ENCODE measurements around the gene YY1AP1.
A peak's percentile ranks its signal among the peaks of the same experiment; 100 is the strongest.
"Not testable (repeated sequence)": the region's sequence is repeated elsewhere in the genome, so short reads cannot be mapped to it uniquely, and the experiment has no call there.

YY1AP1 gene

DNA sequence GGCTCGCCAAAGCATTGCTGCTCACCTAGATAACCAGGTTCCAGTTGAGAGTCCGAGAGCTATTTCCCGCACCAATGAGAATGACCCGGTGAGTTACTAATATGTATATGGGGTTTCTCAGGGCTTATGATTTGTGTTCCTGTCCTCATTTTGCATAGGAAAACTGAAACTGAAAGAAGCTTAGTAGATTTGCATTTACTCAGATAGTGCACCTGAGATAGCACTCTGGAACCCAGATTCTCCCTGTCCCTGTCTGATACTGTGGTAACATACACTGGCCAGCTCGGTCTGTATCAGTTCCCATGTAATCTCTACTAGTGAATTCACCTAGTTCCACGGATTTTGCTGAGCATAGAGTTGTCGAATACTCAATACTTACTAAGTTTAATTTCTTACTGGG is 28.5 kb upstream of the YY1AP1 start:
- TF ChIP-seq, protein P1, sequence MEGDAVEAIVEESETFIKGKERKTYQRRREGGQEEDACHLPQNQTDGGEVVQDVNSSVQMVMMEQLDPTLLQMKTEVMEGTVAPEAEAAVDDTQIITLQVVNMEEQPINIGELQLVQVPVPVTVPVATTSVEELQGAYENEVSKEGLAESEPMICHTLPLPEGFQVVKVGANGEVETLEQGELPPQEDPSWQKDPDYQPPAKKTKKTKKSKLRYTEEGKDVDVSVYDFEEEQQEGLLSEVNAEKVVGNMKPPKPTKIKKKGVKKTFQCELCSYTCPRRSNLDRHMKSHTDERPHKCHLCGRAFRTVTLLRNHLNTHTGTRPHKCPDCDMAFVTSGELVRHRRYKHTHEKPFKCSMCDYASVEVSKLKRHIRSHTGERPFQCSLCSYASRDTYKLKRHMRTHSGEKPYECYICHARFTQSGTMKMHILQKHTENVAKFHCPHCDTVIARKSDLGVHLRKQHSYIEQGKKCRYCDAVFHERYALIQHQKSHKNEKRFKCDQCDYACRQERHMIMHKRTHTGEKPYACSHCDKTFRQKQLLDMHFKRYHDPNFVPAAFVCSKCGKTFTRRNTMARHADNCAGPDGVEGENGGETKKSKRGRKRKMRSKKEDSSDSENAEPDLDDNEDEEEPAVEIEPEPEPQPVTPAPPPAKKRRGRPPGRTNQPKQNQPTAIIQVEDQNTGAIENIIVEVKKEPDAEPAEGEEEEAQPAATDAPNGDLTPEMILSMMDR (IDR thresholded peaks at IDR 0.05): no peak
- peaks cover 0 to 38% (median 14%) of the 10 kb centered on the region in 3 donors for H3K36me3 ChIP-seq
- intact Hi-C loops (cut with DNase I; ENCODE audit: low total_unique reads): loop anchor here (10.0 kb wide), 1 partner anchor 68 kb away; no protein-coding TSS in a partner anchor
- no peak overlapping the region for H3K4me3 ChIP-seq
- H3K9me3 ChIP-seq: no peaks in the 10 kb centered on the region
- H3K27me3 ChIP-seq: no peaks in the 10 kb centered on the region
- H3K4me1 ChIP-seq: no peaks in the 10 kb centered on the region
- no peak overlapping the region for H3K27ac ChIP-seq
- DNase-seq: no peak

DNA sequence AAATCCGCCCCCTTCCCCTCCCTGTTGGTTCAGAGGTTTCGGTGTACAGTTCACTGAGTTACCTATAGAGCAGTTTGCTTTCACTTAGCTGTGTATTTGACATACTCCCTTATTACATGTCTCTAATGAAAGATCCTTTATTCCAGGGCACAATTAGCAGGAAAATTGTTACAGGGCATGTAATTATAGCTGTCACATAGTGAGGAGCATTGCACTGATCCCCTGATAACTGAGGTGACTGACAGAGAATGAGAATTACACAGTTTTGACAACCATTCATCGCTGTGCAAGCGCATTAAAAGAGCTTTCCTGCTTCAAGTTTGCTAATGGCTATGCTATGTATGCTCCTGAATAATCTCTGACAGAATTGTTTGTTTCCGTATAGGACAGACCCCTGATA is 27.2 kb upstream of the YY1AP1 start:
- no peak overlapping the region for H3K4me3 ChIP-seq
- TF ChIP-seq, protein P1 (IDR thresholded peaks at IDR 0.05): no peak
- no peaks in the 10 kb centered on the region for H3K4me1 ChIP-seq
- H3K36me3 ChIP-seq: peaks cover 0 to 31% (median 14%) of the 10 kb centered on the region in 3 donors
- intact Hi-C loops (cut with DNase I; ENCODE audit: low total_unique reads): loop anchor here (10.0 kb wide), 1 partner anchor 69 kb away; no protein-coding TSS in a partner anchor
- no peak overlapping the region for H3K27ac ChIP-seq
- DNase-seq: no peak
- no peaks in the 10 kb centered on the region for H3K27me3 ChIP-seq
- H3K9me3 ChIP-seq: no peaks in the 10 kb centered on the region

DNA sequence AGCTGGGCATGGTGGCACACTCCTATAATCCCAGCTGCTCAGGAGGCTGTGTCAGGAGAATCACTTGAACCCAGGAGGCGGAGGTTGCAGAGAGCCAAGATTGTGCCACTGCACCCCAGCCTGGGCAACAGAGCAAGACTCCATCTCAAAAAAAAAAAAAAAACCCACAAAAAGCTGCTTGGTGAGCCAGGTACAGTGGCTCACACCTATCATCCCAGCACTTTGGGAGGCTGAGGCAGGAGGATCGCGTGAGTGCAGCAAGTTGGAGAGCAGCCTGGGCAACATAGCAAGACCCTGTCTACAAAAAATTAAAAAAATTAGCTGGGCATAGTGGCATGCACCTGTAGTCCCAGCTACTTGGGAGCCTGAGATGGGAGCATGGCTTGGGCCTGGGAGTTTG is 26.5 kb upstream of the YY1AP1 start:
- intact Hi-C loops (cut with DNase I; ENCODE audit: low total_unique reads): loop anchor here (10.0 kb wide), 1 partner anchor 70 kb away; no protein-coding TSS in a partner anchor
- peaks cover 0 to 32% (median 19%) of the 10 kb centered on the region in 3 donors for H3K36me3 ChIP-seq
- not testable (repeated sequence) for H3K27ac ChIP-seq, H3K4me1 ChIP-seq, H3K4me3 ChIP-seq, H3K9me3 ChIP-seq, H3K27me3 ChIP-seq, DNase-seq

DNA sequence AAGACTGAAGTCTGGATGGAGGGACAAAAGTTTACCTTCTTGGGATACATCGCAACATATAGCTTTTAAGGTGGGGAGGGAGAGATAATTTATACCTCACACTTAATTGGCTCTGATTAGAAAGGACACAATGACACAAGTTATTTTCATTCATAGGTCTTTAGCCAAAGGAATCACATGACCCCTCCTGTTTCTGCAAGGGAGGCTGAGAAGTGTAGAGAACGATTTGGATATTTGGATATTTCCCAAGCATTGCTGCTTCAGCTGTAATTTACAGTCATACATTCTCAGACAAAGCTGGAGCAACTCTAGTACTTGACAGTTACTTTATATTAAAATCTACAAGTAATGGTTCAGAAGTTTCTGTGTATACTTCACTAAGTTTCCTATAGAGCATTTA is 24.5 kb upstream of the YY1AP1 start:
- no peaks in the 10 kb centered on the region for H3K9me3 ChIP-seq
- intact Hi-C loops (cut with DNase I; ENCODE audit: low total_unique reads): loop anchor here (10.0 kb wide), 1 partner anchor 72 kb away; no protein-coding TSS in a partner anchor
- H3K4me3 ChIP-seq: no peak overlapping the region
- no peaks in the 10 kb centered on the region for H3K27me3 ChIP-seq
- DNase-seq: no peak
- H3K4me1 ChIP-seq: no peaks in the 10 kb centered on the region
- TF ChIP-seq, protein P1 (IDR thresholded peaks at IDR 0.05): no peak
- peaks cover 4 to 17% (median 11%) of the 10 kb centered on the region in 3 donors for H3K36me3 ChIP-seq
- H3K27ac ChIP-seq: no peak overlapping the region

DNA sequence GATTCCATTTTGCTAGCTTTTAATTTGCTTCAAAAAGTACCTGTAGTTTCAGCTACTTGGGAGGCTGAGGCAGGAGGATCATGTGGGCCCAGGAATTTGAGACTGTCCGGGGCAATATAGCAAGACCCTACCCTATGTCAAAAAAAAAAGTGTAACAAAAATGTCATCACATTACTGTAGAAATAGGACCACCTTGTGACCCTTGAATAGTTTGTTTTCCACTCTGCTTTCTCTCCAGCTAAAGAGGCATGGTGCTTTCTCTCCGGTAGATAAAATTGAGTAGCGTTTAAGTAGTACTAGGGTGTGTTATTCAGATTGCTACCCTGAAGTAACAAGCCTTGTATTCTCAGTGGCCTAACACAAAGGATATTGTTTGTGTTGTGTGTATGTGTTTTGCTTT is 24.1 kb upstream of the YY1AP1 start:
- H3K27ac ChIP-seq, H3K4me3 ChIP-seq, H3K9me3 ChIP-seq, H3K27me3 ChIP-seq, H3K4me1 ChIP-seq: not testable (repeated sequence)
- H3K36me3 ChIP-seq: peaks cover 4 to 17% (median 7%) of the 10 kb centered on the region in 3 donors
- intact Hi-C loops (cut with DNase I; ENCODE audit: low total_unique reads): loop anchor here (10.0 kb wide), 1 partner anchor 72 kb away; no protein-coding TSS in a partner anchor
- DNase-seq: peak in 1 of 2 donors; percentile 34

DNA sequence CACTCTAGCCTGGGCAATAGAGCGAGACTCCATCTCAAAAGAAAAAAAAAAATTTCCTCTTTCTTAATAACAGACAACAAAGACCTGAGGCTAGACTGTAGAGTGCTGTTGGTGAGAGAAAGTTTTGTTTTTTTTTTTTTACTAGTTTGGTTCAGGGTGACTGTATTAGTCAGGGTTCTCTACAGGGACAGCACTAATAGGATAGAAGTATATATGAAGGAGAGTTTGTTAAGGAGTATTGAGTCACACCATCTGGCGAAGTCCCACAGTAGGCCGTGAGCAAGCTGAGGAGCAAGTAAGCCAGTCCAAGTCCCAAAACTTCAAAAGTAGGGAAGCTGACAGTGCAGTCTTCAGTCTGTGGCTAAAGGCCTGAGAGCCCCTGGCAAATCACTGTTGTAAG is 22.9 kb upstream of the YY1AP1 start:
- H3K4me1 ChIP-seq, H3K27me3 ChIP-seq, H3K27ac ChIP-seq, H3K4me3 ChIP-seq, DNase-seq, H3K9me3 ChIP-seq: not testable (repeated sequence)
- H3K36me3 ChIP-seq: peaks cover 4 to 17% (median 6%) of the 10 kb centered on the region in 3 donors
- intact Hi-C loops (cut with DNase I; ENCODE audit: low total_unique reads): loop anchor here (10.0 kb wide), 1 partner anchor 73 kb away; no protein-coding TSS in a partner anchor

DNA sequence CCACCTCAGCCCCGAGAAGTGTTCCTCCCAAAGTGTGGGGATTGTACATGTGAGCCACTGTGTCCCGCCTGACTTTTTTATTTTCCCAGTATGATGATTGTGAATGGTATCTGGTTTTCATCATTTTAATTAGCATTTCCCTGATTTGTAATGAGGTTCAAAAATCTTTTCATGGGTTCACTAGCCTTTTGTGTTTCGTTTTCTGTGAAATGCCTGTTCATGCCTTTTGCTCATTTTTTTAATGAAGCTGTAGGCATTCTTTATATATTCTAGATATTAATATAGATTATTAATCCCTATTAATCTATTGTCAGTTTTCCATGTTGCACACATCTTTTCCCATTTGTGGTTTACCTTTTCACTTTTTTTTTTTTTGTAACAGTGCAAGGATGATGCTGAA is 20.8 kb upstream of the YY1AP1 start:
- Histone ChIP-seq H3K27me3 (no peaks in the 10 kb centered on the region), H3K27ac (no peak overlapping the region), H3K9me3 (no peaks in the 10 kb centered on the region), H3K4me3 (no peak overlapping the region), H3K36me3 (peaks cover 4 to 17% (median 6%) of the 10 kb centered on the region in 3 donors), H3K4me1 (no peaks in the 10 kb centered on the region)
- DNase-seq: no peak
- intact Hi-C loops (cut with DNase I; ENCODE audit: low total_unique reads): no loop called here
- TF ChIP-seq, protein P1 (IDR thresholded peaks at IDR 0.05): no peak

All from tibial artery (tissue), 4 donors.